ENCODE data around the gene ATP10A.

DNA sequence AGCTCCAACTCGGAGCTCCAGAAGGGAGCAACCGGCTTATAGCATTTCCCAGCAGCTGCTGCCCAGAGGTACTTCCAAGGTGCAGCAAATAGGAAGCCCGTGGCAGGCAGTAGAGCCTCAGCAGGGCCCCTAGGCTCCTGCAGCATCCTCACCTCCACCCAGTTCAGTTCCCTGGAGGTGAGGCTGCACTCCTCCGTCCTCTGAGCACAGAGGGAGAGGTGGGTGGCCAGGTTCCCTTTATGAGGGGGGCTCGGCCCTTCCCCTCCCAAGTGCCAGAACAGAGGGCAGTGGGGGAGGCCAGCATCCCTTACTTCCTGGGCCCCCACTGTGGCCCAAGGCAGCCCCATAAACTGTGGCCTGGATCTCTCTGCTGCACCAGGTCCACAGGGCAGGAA is 150.2 kb downstream of the ATP10A start:
- TF ChIP-seq, protein P1, sequence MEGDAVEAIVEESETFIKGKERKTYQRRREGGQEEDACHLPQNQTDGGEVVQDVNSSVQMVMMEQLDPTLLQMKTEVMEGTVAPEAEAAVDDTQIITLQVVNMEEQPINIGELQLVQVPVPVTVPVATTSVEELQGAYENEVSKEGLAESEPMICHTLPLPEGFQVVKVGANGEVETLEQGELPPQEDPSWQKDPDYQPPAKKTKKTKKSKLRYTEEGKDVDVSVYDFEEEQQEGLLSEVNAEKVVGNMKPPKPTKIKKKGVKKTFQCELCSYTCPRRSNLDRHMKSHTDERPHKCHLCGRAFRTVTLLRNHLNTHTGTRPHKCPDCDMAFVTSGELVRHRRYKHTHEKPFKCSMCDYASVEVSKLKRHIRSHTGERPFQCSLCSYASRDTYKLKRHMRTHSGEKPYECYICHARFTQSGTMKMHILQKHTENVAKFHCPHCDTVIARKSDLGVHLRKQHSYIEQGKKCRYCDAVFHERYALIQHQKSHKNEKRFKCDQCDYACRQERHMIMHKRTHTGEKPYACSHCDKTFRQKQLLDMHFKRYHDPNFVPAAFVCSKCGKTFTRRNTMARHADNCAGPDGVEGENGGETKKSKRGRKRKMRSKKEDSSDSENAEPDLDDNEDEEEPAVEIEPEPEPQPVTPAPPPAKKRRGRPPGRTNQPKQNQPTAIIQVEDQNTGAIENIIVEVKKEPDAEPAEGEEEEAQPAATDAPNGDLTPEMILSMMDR (IDR thresholded peaks at IDR 0.05 in 2 of 3, conservative IDR thresholded peaks at IDR 0.05 in 1 of 3; ENCODE audit: borderline replicate concordance in 1 of 3, insufficient read depth in 1 of 3, low read depth in 2 of 3, low read length in 2 of 3): no peak
- TF ChIP-seq REST (IDR thresholded peaks at IDR 0.05; ENCODE audit: low read depth) (no peak), RAD21 (IDR thresholded peaks at IDR 0.05; ENCODE audit: low read depth) (no peak), EZH2phosphoT487 (IDR thresholded peaks at IDR 0.05; ENCODE audit: borderline replicate concordance) (no peak), JUND (IDR thresholded peaks at IDR 0.05) (no peak), POLR2A (IDR thresholded peaks at IDR 0.05; ENCODE audit: borderline replicate concordance, extremely low read depth, insufficient read depth, insufficient read length) (no peak), POLR2AphosphoS5 (IDR thresholded peaks at IDR 0.05; ENCODE audit: low read depth, low read length) (no peak), ZFX (IDR thresholded peaks at IDR 0.05) (no peak), YY1 (IDR thresholded peaks at IDR 0.05; ENCODE audit: extremely low read depth, insufficient replicate concordance, low read depth, low read length) (no peak), SRF (IDR thresholded peaks at IDR 0.05; ENCODE audit: low read depth) (no peak), SIN3A (IDR thresholded peaks at IDR 0.05; ENCODE audit: low read depth) (no peak), ELF1 (IDR thresholded peaks at IDR 0.05; ENCODE audit: borderline replicate concordance, low read depth) (no peak)
- TF ChIP-seq, protein P2, sequence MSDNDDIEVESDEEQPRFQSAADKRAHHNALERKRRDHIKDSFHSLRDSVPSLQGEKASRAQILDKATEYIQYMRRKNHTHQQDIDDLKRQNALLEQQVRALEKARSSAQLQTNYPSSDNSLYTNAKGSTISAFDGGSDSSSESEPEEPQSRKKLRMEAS (IDR thresholded peaks at IDR 0.05): no peak
